Neutrophil (primary cell): ENCODE data around the gene RAPGEF2.
"Not testable (repeated sequence)": the region's sequence is repeated elsewhere in the genome, so short reads cannot be mapped to it uniquely, and the experiment has no call there.

Experiments
- H3K27ac ChIP-seq: fragments of 200-600 bp; sonication (generic); 2 replicates; pipeline ENCODE4 v1.5.1; 2016; ENCODE audit warnings: mild to moderate bottlenecking, moderate library complexity
- H3K27me3 ChIP-seq: fragments of 200-600 bp; sonication (generic); 2 replicates; pipeline ENCODE4 v1.6.0; 2016; ENCODE audit warnings: mild to moderate bottlenecking
- H3K36me3 ChIP-seq: fragments of 200-600 bp; sonication (generic); 2 replicates; pipeline ENCODE4 v1.5.1; 2017
- H3K4me1 ChIP-seq, 2 experiments: fragments of 200-600 bp in 1 of 2; sonication (generic) in 1 of 2; 1 replicate in 1 of 2; 2 replicates in 1 of 2; pipeline versions ENCODE4 v1.5.1 to v1.6.1; 2013 to 2016; ENCODE audit warnings: low read depth in 1 of 2, low read length in 1 of 2, mild to moderate bottlenecking in 1 of 2, moderate library complexity in 1 of 2; ENCODE audit not compliant: control insufficient read depth in 1 of 2, insufficient read depth in 1 of 2
- H3K4me3 ChIP-seq, 2 experiments: fragments of 200-600 bp in 1 of 2; sonication (generic) in 1 of 2; 1 replicate in 1 of 2; 2 replicates in 1 of 2; pipeline ENCODE4 v1.5.1; 2013 to 2016; ENCODE audit warnings: low read depth in 1 of 2, low read length in 1 of 2, mild to moderate bottlenecking in 1 of 2, moderate library complexity in 1 of 2
- H3K9me3 ChIP-seq: fragments of 200-600 bp; sonication (generic); 2 replicates; pipeline ENCODE4 v1.5.1; 2016
- TF ChIP-seq, protein P1 (sequence below): fragments of 200-600 bp; sonication (generic); IDR thresholded peaks from 2 replicates; pipeline ENCODE4 v1.5.1; 2016; ENCODE audit warnings: antibody characterized with exemption

RAPGEF2 gene

DNA sequence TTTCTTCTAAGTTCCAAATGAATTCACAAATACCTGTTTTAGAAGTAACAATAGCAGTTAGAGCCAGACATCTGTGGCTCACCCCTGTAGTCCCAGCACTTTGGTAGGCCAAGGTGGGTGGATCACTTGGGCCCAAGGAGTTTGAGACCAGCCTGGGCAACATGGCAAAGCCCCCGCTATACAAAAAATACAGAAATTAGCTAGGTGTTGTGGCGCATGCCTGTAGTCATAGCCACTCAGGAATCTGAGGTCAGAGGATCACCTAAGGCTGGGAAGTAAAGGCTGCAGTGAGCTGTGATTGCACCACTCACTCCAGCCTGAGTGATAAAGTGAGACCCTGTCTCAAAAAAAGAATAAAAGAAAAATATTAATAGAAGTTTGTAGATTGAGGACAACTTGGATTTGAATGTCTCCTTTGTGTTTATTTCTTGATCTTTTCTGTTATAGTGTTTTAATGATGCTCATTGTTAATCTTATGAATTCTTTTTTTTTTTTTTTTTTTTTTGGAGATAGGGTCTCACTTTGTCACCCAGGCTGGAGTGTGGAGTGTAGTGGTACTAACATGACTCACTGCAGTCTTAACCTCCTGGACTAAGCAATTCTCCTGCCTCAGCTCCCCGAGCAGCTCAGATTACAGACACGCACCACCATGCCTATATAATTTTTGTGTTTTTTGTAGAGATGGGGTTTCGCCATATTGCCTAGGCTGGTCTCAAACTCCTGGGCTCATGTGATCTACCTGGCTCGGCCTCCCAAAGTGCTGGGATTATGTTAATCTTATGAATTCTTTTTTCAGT is 30.7 kb upstream of the RAPGEF2 start:
- H3K4me3 ChIP-seq: no peak overlapping the region
- H3K36me3 ChIP-seq: no peaks in the 10 kb centered on the region
- no peaks in the 10 kb centered on the region for H3K27me3 ChIP-seq
- H3K4me1 ChIP-seq: no peaks in the 10 kb centered on the region
- no peak overlapping the region for H3K27ac ChIP-seq
- H3K9me3 ChIP-seq: no peaks in the 10 kb centered on the region
- TF ChIP-seq, protein P1, sequence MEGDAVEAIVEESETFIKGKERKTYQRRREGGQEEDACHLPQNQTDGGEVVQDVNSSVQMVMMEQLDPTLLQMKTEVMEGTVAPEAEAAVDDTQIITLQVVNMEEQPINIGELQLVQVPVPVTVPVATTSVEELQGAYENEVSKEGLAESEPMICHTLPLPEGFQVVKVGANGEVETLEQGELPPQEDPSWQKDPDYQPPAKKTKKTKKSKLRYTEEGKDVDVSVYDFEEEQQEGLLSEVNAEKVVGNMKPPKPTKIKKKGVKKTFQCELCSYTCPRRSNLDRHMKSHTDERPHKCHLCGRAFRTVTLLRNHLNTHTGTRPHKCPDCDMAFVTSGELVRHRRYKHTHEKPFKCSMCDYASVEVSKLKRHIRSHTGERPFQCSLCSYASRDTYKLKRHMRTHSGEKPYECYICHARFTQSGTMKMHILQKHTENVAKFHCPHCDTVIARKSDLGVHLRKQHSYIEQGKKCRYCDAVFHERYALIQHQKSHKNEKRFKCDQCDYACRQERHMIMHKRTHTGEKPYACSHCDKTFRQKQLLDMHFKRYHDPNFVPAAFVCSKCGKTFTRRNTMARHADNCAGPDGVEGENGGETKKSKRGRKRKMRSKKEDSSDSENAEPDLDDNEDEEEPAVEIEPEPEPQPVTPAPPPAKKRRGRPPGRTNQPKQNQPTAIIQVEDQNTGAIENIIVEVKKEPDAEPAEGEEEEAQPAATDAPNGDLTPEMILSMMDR: no peak

DNA sequence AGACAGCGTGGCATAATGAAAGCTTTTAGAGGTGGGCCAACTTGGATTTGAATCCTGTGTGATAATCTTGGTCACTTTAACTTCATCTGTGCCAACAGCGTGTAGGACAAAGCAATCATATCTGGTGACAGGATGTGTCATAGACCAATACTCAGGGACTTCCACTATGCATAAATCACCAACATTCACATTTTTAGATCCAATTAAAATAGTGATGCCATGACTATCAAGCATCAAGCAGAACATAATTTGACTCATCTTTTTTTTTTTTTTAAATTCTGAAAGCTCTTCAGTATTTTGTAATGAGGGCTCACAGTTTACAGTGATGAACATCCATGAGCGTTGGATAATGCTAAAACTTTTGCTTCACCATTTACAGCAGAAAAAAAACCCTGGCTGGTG is 27.3 kb upstream of the RAPGEF2 start:
- TF ChIP-seq, protein P1: no peak
- no peaks in the 10 kb centered on the region for H3K4me1 ChIP-seq
- H3K27ac ChIP-seq: no peak overlapping the region

DNA sequence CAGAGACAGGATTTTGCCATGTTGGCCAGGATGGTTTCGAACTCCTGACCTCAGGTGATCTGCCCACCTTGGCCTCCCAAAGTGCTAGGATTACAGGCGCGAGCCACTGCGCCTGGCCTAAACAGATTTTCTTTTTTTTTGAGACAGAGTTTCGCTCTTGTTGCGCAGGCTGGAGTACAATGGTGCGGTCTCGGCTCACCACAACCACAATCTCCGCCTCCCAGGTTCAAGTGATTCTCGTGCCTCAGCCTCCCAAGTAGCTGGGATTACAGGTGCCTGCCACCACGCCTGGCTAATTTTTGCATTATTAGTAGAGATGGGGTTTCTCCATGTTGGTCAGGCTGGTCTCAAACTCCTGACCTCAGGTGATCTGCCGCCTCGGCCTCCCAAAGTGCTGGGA is 25.9 kb upstream of the RAPGEF2 start:
- not testable (repeated sequence) for H3K4me1 ChIP-seq, H3K4me3 ChIP-seq, H3K9me3 ChIP-seq, H3K36me3 ChIP-seq, H3K27ac ChIP-seq, H3K27me3 ChIP-seq

More for the DNA sequence above, 27.3 kb upstream of the RAPGEF2 start:
- Histone ChIP-seq H3K9me3 (no peaks in the 10 kb centered on the region), H3K27me3 (no peaks in the 10 kb centered on the region), H3K36me3 (no peaks in the 10 kb centered on the region), H3K4me3 (no peak overlapping the region)

DNA sequence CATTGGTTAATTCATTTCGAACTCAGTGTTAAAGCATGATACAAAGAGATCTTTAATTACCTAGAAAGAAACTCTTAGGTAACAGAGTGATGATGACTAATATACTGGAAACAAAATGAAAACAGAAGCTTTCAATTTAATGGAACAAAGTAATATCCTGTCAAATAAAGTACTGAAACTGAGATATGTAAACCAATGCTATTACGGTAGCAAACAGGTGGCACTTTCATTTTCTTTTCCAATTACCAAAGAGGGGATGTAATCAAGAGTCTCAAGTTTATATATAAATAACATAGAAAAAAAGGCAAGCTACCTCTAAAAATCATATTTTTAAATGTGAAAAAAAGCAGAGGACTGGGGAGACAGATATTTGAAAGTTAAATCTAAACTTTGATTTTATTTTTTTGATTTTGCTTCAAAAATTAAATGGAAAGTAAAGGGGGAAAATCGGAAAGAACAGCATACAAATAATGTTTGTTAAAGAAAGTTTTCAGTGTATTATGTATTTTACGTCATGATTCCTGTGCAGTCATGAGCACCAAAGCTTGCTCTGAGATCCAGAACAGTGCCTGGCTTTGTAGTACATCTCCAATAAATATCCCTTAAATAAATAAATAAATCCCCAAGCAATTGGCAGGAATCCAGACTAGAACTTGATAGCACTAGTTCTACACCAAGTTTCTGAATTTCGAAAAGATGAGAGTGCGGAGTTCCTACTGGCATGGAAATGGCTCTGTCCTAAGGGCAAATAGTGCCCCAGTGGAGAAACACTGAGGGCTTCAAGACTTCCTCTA is 25.0 kb upstream of the RAPGEF2 start:
- Histone ChIP-seq H3K36me3 (no peaks in the 10 kb centered on the region), H3K4me1 (no peaks in the 10 kb centered on the region), H3K27ac (no peak overlapping the region), H3K9me3 (no peaks in the 10 kb centered on the region), H3K4me3 (no peak overlapping the region), H3K27me3 (no peaks in the 10 kb centered on the region)
- TF ChIP-seq, protein P1: no peak

DNA sequence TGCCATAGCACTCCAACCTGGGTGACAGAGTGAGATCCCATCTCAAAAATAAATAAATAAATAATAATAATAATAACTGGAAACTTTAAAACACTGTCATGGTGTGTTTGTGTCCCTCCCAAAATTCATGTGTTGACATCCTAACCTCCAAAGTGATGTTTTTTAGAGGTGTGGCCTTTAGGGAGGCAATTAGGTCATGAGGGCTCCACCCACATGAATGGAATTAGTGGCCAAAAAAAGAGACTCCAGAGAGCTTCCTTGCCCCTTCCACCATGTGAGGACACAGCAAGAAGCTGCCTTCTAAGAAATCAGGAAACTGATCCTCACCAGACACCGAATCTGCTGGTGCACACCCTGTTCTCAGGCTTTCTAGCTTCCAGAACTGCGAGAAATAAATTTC is 23.8 kb upstream of the RAPGEF2 start:
- H3K4me3 ChIP-seq: no peak overlapping the region
- no peaks in the 10 kb centered on the region for H3K4me1 ChIP-seq
- no peaks in the 10 kb centered on the region for H3K9me3 ChIP-seq
- H3K27ac ChIP-seq: no peak overlapping the region
- H3K36me3 ChIP-seq: no peaks in the 10 kb centered on the region
- TF ChIP-seq, protein P1: no peak
- no peaks in the 10 kb centered on the region for H3K27me3 ChIP-seq

DNA sequence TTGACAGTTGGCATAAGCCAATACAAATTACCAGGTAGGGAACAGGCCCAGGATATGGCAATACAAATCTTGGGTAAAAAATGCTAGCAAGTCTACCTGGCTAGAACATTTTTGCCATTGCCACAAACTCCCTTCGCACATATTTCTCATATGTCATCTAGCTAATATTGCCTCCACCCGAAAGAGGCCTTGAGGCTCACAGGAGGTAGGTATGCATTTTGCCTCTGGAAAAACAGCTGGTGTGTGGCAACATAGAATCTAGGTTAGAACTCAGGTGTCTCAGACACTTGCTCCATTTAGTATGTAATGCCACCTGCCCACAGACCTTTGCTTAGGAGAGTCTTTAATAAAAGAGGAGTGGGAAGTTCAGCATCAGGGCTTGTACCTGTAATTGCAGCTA is 16.3 kb upstream of the RAPGEF2 start:
- H3K36me3 ChIP-seq: no peaks in the 10 kb centered on the region
- H3K9me3 ChIP-seq: no peaks in the 10 kb centered on the region
- H3K4me3 ChIP-seq: no peak overlapping the region
- no peaks in the 10 kb centered on the region for H3K27me3 ChIP-seq
- no peaks in the 10 kb centered on the region for H3K4me1 ChIP-seq
- no peak overlapping the region for H3K27ac ChIP-seq
- TF ChIP-seq, protein P1: no peak
